ENCODE measurements around the gene MMP11.
A peak's percentile ranks its signal among the peaks of the same experiment; 100 is the strongest.
"Not testable (repeated sequence)": the region's sequence is repeated elsewhere in the genome, so short reads cannot be mapped to it uniquely, and the experiment has no call there.

Gene MMP11, protein sequence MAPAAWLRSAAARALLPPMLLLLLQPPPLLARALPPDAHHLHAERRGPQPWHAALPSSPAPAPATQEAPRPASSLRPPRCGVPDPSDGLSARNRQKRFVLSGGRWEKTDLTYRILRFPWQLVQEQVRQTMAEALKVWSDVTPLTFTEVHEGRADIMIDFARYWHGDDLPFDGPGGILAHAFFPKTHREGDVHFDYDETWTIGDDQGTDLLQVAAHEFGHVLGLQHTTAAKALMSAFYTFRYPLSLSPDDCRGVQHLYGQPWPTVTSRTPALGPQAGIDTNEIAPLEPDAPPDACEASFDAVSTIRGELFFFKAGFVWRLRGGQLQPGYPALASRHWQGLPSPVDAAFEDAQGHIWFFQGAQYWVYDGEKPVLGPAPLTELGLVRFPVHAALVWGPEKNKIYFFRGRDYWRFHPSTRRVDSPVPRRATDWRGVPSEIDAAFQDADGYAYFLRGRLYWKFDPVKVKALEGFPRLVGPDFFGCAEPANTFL

DNA sequence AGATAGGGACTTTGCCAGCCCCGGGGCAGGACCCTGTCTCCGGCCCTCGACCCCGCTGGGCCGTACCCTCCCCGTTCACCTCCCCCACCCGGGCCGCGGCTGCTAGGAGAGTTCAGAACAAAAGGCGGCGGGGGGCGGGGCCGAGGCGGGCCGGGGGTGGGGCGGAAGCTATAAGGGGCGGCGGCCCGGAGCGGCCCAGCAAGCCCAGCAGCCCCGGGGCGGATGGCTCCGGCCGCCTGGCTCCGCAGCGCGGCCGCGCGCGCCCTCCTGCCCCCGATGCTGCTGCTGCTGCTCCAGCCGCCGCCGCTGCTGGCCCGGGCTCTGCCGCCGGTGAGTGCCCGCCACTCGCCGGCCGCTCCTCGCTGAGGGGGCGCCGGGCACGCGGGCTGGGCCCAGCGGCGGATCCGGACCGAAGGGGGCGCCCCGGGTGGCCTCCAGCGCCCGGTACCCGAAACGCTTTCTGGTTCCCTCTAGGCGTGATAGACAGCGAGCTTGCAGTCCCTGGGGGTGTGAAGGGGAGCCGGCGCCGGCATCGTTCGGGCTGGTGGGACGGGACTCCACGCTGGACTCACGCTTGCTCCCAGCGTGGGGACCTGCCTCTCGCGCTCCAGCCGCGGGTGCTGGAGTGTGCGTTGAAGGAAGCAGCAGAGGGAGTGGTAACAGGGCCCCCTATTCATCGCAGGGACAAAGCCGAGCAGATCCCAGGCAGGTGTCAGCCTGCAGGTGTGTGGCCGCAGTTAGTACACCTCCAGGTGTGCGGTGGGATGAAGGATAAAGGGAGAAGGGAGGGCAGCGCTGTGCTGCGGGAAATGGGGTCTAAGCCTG, at the start of gene MMP11:
MMP11 (plus strand) TSS at position 201 of the 825 bp plus-strand sequence; CDS start at position 223, 22 bp downstream.
- peak; percentile 86 for DNase-seq (ENCODE audit: low spot score)

DNA sequence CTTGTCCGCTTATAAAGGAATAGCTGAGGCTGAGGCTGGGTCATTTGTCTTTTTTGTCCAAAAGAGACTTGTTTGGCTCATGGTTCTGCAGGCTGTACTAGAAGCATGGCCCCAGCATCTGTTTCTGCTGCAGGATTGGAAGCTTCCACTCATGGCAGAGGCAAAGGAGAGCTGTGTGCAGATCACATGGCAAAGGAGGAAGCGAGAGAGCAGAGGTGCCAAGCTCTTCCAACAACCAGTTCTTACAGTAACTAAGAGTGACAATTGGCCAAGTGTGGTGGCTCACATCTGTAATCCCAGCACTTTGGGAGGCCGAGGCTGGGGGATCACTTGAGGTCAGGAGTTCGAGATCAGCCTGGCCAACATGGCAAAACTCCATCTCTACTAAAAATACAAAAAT, 44.5 kb upstream of the MMP11 start:
- DNase-seq (ENCODE audit: low spot score), result not testable (repeated sequence)

DNA sequence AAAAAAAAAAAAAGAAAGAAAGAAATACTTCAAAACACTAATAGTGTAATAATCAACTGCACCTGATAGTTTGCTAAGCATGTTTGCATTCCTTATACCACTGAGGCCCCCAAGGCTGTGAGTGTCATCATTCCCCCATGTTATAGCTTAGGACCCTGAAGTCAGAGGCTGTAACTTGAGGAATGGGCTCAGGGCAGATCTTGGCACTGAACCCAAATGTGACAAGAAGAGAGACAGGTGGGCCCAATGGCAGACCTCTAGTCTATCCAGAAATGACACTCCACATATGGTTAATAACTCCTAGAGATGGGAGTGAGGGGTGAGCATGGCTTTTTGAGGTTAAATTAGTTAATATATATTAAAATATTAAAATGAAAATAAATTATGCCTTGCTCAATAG, 35.0 kb upstream of the MMP11 start:
- DNase-seq (ENCODE audit: low spot score), result no peak

DNA sequence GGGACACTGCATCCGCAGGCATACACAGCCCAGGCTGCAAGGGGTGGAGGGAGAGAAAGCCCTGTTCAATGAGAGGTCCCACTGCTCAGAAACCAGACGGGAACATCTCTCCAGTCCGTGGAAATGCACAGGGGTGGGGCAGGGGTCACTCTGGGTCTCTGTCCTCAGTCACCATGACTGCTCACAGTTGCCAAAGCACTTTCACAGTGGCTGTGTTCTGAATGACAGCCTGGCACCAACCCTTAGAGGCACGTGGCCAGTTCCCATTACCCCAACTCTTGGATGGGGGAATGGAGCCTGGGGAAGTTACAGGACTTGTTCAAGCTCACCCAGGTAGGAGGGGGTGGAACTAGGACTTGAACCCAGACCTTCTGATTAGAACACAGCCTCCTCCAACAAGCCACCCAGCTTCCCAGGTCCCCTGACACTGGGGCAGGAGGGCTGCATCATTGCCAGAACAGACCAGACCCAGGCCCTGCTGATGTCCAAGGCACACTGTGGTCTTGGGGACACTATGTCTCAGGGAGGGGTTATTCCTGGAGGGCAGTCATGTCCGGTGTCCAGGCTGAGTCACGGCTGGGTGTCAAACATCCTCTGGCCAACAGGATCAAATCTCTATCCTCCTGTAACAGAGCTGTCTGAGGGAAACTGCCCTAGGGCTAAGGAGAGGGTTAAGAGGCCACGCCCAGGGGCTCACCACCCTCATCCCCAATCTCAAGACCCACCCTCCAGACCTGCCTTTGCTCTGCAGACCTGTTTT, 30.0 kb upstream of the MMP11 start:
- no peak for DNase-seq (ENCODE audit: low spot score)

DNA sequence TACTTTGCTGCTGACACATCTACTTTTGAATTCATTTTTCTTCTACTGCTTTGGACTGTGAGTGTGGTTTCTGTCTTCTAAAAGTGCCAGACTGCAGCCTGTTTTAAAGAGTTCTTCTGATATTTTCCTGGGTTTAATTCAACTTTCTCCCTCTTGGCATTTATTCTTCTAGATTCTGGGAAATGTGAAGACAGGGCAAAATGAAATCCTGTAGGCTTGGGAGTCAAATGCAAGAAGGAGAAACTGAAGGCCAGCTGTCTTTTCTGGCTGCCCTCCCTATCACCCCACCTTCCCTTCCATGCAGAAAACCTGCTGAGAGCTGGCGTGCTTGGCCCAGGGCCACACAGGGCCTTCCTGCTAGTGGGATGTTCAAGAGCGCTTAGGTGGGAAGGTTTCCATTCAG, 29.3 kb upstream of the MMP11 start:
- DNase-seq (ENCODE audit: low spot score), result no peak

DNA sequence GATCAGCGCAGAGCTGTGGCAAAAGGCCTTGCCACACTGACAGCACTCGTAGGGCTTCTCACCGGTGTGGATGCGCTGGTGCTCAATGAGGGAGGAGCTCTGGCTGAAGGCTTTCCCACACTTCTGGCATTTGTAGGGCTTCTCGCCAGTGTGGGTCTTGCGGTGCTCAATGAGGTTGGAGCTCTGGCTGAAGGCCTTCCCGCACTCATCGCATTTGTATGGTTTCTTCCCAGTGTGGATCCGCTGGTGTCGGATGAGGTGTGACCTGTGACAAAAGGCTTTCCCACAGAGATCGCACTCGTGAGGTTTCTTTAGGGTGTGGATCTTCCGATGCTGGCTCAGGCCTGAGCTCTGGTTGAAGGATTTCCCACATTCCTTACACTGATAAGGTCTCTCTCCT, 28.6 kb upstream of the MMP11 start:
- no peak for DNase-seq (ENCODE audit: low spot score)

DNA sequence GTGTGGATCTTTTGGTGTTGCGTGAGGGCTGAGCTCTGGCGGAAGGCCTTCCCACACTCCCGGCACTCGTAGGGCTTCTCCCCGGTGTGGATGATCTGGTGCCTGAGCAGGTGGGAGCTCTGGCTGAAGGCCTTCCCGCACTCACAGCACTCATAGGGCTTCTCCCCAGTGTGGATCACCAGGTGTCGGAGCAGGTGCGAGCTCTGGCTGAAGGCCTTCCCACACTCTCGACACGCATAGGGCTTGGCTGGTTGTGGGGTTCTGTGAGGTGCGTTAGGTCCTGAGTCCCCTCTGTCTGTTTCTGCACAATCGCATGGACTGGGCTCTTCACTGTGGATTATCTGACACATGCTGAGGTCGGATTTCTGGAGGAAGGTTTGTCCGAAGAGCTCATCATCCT, 28.2 kb upstream of the MMP11 start:
- DNase-seq (ENCODE audit: low spot score), result no peak

DNA sequence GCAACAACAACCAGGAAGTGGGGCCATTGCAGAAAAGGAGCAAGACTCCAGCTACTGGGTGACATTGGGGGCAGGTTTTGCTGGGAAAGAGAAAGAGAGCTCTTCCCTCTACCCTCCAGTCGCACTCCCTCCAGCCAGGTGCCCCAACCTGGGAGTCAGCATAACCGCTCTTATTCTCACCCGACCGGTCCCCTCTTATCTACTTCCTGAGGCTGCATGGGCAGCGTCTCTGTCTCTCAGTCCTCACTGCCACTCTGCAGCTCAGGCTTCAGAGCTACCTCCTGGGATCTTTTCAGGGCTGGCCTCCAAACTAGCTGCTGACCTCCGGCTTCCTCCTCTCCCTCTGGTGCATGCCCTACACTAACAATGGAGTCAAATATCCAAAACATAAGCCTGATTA, 26.9 kb upstream of the MMP11 start:
- no peak for DNase-seq (ENCODE audit: low spot score)

DNA sequence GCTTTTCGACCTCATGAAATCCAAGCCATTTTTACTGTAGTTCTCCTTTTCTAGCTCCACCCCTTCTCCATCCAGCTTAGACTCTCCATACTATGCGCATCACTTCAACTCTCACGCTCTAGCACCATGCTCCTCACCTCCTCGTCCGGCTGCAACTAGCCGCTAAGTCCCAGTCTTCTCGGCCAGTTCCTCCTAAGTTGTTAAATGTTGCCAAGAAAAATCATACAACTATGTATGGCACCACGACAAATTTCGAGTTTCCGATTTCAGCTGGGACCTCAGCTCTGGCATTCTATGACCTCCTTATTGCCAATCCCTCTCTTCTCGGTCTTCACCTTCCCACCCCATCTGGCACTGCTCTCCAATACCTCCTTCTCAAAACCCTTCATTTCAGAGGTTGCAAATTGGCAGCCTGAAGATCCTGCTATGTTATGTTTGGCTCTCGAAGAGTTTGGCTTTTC, 22.8 kb upstream of the MMP11 start:
- DNase-seq (ENCODE audit: low spot score), result no peak

DNA sequence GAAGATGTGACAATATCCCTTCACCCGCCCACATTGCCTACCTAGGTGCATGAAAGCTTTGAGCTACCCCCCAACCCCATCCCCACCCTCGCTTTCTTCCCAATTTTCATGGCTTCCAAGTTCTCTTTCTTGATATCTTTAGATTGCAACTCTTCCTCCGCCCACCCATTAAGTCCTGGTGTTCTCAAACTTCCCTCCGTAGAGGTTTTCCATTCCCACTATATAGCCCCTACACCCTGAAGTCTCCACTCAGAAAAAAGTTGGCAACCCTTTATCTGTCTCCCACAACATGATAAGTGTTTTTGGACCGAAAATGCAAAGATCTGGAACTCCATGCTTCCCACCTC, 22.3 kb upstream of the MMP11 start:
- no peak for DNase-seq (ENCODE audit: low spot score)

DNA sequence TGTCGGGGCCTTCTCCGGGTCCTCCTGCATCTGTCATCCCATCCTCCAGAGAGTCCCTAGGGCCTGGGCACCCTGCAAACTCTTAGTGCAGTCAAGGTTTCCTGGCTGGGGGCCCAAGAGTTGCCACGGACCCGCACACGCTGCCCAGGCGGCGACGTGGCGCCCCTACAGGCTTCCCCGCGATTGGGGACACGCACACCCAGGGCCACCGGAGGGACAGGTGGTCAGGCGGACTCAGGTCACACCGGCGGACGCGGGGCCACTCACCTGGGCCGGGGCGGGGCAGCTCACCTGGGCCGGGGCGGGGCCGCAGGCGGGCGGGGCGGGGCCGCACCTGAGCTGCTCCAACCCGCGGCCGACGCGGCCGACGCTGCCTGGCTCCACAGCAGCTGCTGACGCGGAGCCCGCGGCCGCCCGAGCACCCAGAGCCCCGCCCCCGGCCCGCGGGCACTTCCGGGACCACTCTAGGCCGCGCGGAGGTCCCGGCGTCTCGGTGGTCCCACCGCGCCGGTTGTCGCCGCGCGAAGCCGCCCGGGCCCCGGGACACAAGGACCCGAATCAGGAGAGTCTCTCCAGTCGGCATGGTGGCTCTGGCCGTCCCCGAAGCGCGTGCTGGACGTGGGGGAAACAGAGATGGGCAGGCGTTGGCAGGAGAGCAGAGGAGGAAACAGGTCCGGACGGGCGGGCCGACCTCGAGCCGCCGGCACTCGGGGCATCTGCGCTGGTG, 21.8 kb upstream of the MMP11 start, which contains the start of gene ZNF70:
ZNF70 (minus strand) TSS at position 399 of the 727 bp plus-strand sequence. CDS start 5,972 bp downstream, outside the sequence.
- peak; percentile 99 for DNase-seq (ENCODE audit: low spot score)

DNA sequence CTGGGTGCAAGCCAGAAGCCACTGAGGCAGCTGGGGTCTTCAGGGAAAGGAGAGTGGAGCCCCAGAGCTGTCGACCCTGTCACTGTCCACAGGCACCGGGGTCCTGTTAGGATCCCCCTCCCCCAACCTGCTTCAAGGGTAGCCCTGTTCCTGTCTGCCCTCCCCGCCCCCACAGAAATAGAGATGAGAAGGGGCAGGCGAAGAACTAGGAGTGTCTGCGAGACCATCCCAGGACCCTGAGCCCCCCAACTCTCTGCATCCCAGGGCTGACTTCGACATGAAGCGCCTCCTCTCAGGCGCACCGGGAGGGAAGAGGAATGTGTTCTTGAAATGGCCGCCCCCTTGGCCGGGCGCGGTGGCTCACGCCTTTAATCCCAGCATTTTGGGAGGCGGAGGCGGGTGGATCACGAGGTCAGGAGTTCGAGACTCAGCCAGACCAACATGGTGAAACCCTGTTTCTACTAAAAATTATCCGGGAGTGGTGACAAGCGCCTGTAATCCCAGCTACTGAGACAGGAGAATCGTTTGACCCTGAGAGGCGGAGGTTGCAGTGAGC, 21.1 kb upstream of the MMP11 start:
- DNase-seq (ENCODE audit: low spot score), result peak; percentile 46

DNA sequence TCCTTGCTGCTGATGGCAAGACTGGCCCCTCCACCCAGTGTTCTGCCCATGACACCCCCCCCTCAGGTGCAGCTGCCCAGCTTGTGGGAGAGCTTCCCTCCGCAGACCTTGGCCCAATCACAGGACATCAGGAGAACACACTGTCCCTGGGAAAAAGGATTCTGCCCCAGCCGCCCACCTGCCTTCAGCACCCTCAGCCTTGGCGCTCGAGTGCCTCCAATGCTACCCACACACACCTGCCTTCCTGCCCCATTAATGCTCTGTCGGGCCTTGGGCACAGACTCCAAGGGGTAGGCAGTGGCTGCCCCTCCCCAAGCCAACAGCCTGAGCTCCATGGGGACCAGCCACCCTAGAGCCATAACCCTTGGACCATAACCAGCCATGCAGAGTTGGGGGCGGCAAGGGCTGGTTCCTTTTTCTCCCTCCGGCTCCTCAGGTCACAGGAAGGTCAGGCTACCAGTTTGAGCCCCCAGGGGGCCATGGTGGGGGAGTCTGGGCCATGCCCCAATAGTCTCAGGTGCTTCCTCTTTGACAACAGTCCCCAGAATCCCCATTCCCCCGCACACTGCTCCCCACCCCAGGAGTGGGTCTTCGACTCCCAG, 20.5 kb upstream of the MMP11 start:
- no peak for DNase-seq (ENCODE audit: low spot score)

DNA sequence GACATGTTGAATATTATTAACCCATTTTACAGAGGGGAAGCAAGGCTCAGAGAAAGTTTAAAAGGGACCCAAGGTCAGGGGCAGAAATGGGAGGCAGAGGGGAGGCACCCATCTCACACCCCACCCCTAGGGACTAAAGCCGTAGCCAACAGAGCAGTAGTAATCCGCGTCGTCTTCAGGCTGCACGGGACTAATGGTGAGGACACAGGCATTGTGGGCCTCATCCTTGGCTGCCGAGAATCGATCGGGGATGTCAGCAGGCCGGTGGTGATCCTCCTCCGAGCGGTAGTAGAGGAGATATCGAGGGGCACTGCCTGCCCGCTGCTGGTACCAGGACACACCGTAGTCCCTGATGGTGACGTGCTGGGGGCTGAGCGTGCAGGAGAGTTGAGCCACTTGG, 19.9 kb upstream of the MMP11 start:
- no peak for DNase-seq (ENCODE audit: low spot score)

DNA sequence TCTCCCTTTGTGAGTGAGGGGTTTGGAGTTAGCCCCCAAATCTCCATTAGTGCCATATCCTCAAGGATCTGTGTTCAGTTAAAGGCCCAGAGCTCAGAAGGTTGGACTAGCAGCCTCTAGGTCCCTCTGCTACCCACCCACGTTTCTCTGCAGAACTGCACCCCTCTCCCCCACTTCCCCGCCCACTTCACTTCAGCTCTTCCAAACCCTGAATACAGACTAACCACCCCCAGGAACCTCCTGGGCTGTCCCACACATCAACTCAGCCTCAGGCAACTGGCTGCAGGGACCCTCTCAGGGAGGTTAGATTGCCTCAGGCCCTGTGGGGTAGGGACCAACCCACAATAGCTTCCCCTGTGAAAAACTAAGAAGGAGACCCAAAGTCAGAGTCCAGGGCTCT, 19.3 kb upstream of the MMP11 start:
- no peak for DNase-seq (ENCODE audit: low spot score)

DNA sequence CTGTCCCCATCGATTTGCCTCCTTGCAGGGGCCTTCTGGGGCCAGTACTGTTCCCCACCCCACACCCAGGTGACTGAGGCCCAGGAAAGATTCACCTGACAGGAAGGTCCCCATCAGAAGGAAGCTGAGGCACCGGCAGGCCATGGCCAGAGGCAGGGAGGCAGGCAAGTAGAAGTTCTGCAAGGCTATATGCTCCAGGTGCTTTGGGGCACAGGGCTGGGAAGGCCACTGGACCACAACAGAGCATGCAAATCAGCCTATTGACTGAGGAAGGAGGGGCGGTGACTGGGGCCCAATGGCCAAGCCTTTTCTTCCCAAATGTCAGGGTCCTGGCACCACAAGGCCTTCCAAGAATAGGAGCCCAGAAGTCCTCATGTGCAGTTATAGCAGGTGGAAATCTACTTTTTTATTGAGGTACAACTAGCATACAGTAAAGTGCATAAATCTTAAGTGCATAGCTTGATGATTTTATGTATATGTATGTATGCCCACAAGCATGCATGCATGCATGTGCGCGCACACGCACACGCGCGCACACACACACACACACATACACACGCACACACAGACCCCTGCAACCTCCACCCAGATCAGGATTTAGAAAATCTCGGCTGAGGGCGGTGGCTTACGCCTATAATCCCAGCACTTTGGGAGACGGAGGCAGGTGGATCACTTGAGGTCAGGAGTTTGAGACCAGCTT, 18.3 kb upstream of the MMP11 start, which contains the start of gene VPREB3:
VPREB3 (minus strand) TSS at position 206 of the 700 bp plus-strand sequence; CDS start at position 144, 62 bp downstream.
- DNase-seq (ENCODE audit: low spot score), result no peak

DNA sequence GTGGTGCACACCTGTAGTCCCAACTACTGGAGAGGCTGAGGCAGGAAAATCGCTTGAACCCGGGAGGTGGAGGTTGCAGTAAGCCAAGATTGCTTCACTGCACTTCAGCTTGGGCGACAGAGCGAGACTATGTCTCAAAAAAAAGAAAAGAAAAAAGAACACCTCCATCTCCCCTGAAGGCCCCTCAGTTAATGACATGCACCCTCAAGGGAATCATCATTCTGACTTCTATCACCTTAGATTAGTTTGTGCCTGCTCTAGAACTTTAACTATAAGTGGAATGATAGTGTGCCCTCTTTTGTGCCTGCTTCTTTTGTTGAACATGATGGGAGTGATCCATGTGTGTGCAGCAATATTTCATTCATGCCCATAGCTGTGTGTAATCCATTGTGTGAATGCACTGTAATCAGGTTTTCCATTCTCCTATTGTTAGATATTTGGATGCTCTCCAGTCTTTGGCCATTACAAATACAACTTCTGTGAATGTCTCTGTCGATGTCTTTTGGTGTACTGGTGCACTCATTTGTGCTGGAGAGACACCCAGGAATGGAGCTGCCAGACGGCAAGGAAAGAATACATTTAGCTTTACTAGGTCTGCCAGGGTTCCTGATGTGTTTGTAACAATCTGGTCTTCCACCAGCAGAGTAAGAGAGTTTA, 17.5 kb upstream of the MMP11 start:
- no peak for DNase-seq (ENCODE audit: low spot score)

DNA sequence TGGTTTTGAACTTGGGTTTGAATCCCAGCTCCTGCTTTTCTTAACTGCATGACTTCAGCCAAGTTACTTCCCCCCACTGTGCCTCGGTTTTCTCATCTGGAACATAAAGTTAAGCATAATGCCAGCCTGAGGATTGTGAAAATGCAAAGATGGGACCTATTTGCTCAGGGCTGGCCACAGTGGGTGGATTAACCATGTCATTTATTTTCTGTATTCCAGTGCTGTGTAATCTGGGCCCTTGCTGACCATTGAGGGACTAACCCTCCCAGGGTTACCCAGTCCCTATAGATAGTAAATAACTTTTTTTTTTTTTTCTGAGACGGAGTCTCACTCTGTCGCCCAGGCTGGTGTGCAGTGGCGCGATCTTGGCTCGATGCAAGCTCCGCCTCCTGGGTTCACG, 16.9 kb upstream of the MMP11 start:
- no peak for DNase-seq (ENCODE audit: low spot score)

DNA sequence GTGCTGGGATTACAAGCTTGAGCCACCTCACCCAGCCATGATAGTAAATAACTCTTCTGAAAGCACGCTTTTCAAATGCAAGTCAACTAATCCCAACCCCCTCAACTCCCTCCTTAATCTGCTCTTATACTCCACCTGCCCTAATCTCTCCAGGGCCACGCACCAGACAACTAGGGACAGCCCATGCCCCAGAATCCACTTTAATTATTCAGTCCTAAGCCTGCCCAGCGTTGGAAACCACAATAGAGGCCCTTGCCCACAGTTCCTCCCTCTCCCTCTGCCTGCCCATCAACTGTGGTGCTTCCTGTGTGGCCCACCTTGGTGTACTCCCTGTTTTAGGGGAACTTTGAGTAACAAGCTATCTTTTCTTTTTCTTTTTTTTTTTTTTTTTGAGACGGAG, 15.8 kb upstream of the MMP11 start:
- no peak for DNase-seq (ENCODE audit: low spot score)

Data from iPS-NIHi11 (cell line).